RWPE1 (cell line): ENCODE results near the gene CDKN3.
"Not testable (repeated sequence)": the region's sequence is repeated elsewhere in the genome, so short reads cannot be mapped to it uniquely, and the experiment has no call there.

Experiments used
- CTCF ChIA-PET: fragments of 350-600 bp; sonication (Branson Sonifier 250); formaldehyde crosslinking; extraction: SDS; loops from one replicate; lab custom pipeline; 2021; lab: Yijun Ruan, JAX
- POLR2A ChIA-PET: fragments of 400-600 bp; formaldehyde crosslinking; extraction: SDS; loops from one replicate; lab custom pipeline; 2020; ENCODE audit warnings: antibody characterized with exemption; ENCODE audit not compliant: low non-redundant PET; lab: Yijun Ruan, JAX
- DNase-seq: peaks from one replicate; pipeline ENCODE4 v3.0.0; 2012; ENCODE audit warnings: low spot score
- H3K27ac ChIP-seq: fragments of 450-650 bp; 2 replicates; pipeline ENCODE4 v1.5.1; 2017
- TF ChIP-seq, protein P1 (sequence below): fragments of 450-650 bp; conservative IDR thresholded peaks from 2 replicates; pipeline ENCODE4 v1.5.1; 2017; ENCODE audit warnings: low read depth, mild to moderate bottlenecking

The CDKN3 gene

DNA sequence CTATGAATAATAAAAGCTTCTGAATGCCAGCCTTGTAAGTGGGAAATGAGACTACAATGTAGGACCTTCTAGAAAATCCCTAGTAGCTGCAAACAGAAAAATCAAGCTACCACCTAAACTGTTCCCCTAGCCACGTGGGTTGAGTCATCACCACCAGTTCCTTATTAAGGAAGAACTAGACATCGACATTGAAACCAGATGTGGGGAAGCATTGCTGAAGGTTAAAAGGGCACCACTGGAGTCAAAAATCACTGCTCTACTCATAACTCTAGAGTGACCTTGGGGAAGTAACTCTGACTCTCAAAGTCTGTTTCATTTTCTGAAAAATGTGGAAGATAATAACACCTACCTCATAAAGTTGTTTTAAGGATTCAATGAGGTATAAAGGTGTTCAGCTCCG lies 53.7 kb downstream of the CDKN3 start:
- ChIA-PET CTCF (interaction anchor here (0.5 kb wide), 1 partner anchor 18 kb away, joined by 3 read pairs; no protein-coding TSS in a partner anchor), POLR2A (no interaction called here)
- no peak for DNase-seq
- no peak overlapping the region for H3K27ac ChIP-seq
- TF ChIP-seq, protein P1, sequence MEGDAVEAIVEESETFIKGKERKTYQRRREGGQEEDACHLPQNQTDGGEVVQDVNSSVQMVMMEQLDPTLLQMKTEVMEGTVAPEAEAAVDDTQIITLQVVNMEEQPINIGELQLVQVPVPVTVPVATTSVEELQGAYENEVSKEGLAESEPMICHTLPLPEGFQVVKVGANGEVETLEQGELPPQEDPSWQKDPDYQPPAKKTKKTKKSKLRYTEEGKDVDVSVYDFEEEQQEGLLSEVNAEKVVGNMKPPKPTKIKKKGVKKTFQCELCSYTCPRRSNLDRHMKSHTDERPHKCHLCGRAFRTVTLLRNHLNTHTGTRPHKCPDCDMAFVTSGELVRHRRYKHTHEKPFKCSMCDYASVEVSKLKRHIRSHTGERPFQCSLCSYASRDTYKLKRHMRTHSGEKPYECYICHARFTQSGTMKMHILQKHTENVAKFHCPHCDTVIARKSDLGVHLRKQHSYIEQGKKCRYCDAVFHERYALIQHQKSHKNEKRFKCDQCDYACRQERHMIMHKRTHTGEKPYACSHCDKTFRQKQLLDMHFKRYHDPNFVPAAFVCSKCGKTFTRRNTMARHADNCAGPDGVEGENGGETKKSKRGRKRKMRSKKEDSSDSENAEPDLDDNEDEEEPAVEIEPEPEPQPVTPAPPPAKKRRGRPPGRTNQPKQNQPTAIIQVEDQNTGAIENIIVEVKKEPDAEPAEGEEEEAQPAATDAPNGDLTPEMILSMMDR = no peak

DNA sequence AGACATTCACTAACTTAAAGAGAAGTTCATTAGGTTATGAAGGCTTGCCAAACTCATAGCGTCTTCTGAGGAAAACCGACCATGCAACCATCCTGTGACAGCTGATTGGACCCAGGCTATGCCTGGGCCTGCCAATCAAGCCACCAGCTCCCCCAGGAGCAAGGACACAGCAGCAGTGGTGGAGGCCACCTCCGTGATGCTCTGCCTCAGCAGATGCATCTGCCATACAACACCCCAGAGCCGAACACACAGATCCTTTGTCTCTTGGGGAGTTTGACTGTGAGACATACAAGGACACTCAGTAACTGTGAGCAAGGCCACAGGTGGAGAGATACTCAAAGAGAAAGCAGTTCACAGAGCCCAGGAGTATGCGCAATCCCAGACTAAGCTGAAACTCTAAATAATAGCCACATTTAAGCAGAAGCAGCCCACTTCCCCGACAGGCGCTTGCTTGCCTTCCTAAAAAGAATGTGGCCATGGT lies 54.4 kb downstream of the CDKN3 start:
- H3K27ac ChIP-seq = peak overlapping the region; percentile 56
- DNase-seq = no peak
- POLR2A ChIA-PET = no interaction called here

GRCh38 chr14:54451961-54452360 lies 55.2 kb downstream of the CDKN3 start:
- CTCF ChIA-PET = no interaction called here

More for the DNA sequence above, 54.4 kb downstream of the CDKN3 start:
- TF ChIP-seq, protein P1 = no peak
- CTCF ChIA-PET = interaction anchor here (0.5 kb wide), 1 partner anchor 19 kb away, joined by 3 read pairs; no protein-coding TSS in a partner anchor

DNA sequence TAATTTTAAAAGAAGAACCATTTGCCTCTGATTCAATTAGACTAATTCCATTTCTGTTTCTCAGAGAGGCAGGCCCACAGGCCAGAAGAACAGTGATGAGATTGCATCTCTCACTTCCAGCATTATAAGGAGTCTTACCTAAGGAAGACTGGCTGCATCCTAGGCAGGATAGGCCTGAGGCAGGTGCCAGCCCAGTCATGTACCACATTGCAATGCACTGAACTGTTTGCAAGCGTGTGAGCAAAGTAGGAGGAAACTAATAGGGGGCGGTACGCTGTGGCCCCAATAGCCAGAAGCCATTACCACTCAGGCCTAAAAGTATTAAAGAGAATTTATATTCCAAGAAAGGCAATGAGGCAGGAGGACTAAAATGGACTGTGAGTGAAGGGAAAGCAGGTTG lies 56.4 kb downstream of the CDKN3 start:
- CTCF ChIA-PET = no interaction called here
- TF ChIP-seq, protein P1 = no peak
- H3K27ac ChIP-seq = peak overlapping the region; percentile 85
- DNase-seq = peak; percentile 21
- POLR2A ChIA-PET = no interaction called here

More at GRCh38 chr14:54451961-54452360, 55.2 kb downstream of the CDKN3 start:
- TF ChIP-seq, protein P1 = no peak
- POLR2A ChIA-PET = no interaction called here
- DNase-seq = no peak
- H3K27ac ChIP-seq = no peak overlapping the region

- H3K27ac ChIP-seq = peak overlapping the region; percentile 85
- DNase-seq = peak; percentile 58
- POLR2A ChIA-PET, CTCF ChIA-PET: not testable (repeated sequence)
These were observed 57.2 kb downstream of the CDKN3 start for GRCh38 chr14:54453990-54454389.

DNA sequence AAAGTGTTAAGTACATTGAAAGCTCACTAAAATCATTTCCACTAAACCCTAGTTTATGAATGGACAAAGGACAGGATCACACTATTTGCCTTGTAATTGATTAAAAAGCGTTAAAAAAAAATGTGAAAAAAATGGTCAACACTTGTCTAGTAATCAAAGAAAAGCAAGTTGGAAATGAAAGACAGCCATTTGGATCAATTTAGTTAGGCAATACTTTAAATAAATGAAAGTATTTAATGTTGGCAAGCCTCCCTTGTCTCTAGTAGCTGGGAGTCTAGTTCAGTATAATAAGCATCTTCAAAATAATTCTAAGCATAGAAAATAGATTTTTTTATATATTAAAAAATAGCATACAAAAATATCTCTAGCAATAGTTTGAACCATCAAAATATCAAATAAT lies 58.6 kb downstream of the CDKN3 start:
- H3K27ac ChIP-seq = peak overlapping the region; percentile 34; the same call in 1 of the 2 replicates
- TF ChIP-seq, protein P1 = no peak
- DNase-seq = no peak
- POLR2A ChIA-PET = interaction anchor here (0.6 kb wide), 1 partner anchor 33 kb away, joined by 4 read pairs; no protein-coding TSS in a partner anchor
- CTCF ChIA-PET = interaction anchor here (0.6 kb wide), 1 partner anchor 28 kb away, joined by 3 read pairs; no protein-coding TSS in a partner anchor

- DNase-seq = not testable (repeated sequence)
- CTCF ChIA-PET = interaction anchor here (0.7 to 1.0 kb wide), 2 partner anchors 11 to 62 kb away, joined by 3 to 5 read pairs; no protein-coding TSS in a partner anchor
- H3K27ac ChIP-seq = peak overlapping the region; percentile 47; the same call in 1 of the 2 replicates
- POLR2A ChIA-PET = interaction anchor here (0.7 kb wide), 1 partner anchor 34 kb away, joined by 5 read pairs; no protein-coding TSS in a partner anchor
These were observed 60.2 kb downstream of the CDKN3 start for GRCh38 chr14:54456820-54457608.
